ENCODE results near the gene OR14I1.
"Not testable (repeated sequence)": the region's sequence is repeated elsewhere in the genome, so short reads cannot be mapped to it uniquely, and the experiment has no call there.

OR14I1 gene

DNA sequence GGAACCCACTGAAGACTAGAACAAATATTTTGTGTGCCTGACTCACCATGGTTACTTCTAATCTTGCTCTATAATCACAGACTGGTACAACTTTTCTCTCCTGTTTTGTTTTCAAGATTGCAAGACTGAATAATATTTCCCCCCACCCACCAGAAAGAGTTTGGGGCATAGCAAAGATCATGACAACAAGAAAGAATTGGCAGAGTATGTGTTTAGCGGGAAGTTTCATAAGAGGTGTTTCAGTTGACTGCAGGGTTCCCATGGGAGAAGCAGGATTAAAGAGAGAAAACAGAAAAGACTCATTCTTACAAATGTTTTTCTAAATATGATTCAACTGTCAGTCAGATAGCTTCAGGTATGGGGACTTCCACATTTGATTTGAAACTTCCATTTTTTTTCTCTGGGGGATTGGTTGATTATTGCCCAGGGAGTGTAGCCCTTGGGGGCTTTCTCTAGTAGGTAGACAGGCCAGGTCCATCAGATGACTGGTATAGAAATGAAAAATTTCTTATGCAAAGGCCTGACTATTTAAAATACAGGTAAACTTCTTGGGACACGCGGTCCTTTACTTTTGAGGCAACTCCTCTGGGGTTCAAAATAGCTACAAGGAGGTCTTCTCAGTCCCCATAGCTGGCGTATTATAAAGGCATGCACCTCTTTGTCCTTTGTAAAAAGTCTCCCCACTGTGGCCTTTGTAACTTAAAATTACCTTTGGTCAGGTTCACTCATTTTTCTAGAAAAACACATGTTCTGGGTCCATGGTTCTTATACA, 13.9 kb downstream of the OR14I1 start:
- H3K27ac ChIP-seq, result no peak overlapping the region
- TF ChIP-seq ZFX (IDR thresholded peaks at IDR 0.05; ENCODE audit: borderline replicate concordance), result no peak
- TF ChIP-seq, protein P1, sequence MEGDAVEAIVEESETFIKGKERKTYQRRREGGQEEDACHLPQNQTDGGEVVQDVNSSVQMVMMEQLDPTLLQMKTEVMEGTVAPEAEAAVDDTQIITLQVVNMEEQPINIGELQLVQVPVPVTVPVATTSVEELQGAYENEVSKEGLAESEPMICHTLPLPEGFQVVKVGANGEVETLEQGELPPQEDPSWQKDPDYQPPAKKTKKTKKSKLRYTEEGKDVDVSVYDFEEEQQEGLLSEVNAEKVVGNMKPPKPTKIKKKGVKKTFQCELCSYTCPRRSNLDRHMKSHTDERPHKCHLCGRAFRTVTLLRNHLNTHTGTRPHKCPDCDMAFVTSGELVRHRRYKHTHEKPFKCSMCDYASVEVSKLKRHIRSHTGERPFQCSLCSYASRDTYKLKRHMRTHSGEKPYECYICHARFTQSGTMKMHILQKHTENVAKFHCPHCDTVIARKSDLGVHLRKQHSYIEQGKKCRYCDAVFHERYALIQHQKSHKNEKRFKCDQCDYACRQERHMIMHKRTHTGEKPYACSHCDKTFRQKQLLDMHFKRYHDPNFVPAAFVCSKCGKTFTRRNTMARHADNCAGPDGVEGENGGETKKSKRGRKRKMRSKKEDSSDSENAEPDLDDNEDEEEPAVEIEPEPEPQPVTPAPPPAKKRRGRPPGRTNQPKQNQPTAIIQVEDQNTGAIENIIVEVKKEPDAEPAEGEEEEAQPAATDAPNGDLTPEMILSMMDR (IDR thresholded peaks at IDR 0.05), result no peak

DNA sequence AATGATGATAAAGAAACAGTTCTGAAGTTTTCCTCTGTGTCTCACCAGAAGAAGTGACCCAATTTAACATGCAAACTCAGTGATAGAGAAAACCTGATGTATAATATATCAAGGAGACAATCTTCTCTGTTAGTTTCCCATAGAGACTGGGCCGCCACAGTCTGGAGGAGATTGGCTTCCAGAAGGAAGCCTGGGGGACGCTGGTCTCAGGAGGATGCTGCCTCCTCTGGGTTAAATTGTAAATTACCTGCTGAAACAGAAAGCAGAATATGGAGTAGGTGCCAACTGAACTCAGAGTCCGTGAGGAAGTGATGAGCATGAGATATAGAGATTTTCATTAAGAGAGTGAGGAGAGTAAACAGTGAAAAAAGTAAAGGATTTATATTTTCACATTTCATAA, 15.8 kb downstream of the OR14I1 start:
- H3K27ac ChIP-seq, result no peak overlapping the region
- TF ChIP-seq, protein P1 (IDR thresholded peaks at IDR 0.05), result peak; percentile 72
- TF ChIP-seq ZFX (IDR thresholded peaks at IDR 0.05; ENCODE audit: borderline replicate concordance), result no peak

DNA sequence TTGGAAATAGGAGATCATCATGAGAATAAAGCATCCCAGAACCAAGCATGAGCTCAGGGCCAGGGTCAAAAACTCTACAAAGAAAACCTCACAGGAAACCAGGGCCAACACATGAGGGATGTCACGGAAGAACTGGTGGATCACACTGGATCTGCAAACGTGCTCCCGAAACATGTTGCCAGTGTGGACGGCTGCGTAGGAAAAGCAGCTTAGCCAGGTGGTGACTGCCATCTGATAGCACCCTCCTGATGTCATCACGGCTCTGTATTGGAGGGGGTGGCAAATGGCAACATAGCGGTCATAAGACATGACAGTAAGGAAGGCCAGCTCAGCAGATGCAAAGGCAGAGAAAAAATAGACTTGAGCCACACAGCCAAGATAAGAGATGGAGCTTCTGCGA, 20.9 kb downstream of the OR14I1 start:
- TF ChIP-seq, protein P1 (IDR thresholded peaks at IDR 0.05), result no peak
- no peak for TF ChIP-seq ZFX (IDR thresholded peaks at IDR 0.05; ENCODE audit: borderline replicate concordance)
- no peak overlapping the region for H3K27ac ChIP-seq

DNA sequence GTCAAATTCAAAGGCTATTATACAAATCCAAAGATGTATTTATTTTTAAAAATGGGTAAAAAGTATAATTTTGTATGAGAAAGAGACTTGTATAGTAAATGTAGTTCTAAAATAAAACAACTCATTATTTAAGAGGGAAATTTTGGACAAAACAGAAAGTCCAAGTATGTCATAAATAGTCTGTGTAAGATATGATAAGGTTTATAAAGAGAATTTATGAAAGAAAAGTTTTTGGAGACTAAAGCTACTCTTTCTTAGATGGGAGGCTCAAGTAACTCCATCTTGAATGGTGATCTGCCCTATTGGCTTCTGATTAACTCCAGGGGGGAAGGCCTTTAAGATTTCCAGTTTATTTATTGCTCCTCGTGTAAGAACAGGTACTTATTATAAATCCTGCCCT, 32.6 kb downstream of the OR14I1 start:
- TF ChIP-seq, protein P1 (IDR thresholded peaks at IDR 0.05), result no peak
- no peak for TF ChIP-seq ZFX (IDR thresholded peaks at IDR 0.05; ENCODE audit: borderline replicate concordance)
- no peak overlapping the region for H3K27ac ChIP-seq

DNA sequence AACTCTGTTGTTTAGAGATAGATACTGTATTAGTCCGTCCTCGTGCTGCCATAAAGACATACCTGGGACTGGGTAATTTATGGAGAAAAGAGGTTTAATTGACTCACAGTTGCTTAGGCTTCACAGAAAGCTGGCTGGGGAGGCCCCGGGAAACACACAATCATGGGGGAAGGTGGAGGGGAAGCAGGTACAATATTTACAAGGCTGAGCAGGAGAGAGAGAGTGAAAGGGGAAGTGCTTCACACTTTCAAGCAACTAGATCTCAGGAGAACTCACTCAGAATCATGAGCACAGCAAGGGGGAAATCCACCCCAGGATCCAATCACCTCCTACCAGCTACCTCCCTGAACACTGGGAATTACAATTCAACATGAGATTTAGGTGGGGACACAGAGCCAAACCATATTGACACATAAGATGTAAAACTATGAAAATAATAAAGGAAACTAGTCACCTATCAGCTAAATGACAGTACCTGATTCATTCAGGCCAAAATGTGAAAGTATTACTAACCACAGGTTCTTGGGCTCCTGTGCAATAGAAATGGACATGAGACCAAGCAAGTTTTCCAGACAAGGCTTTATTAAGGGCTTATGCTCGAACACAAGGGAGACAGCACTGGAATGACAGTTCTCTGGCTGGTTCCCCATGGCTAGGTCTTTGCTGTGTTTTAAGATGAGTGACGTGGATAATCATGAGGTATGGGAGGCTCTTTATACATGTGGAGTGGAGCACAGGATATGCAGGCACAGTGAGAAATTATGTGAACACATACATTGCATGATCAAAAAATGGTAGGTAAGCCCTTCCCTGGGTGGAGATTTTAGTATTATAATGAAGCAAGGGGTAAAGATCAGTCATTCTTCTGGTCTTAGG, 38.9 kb downstream of the OR14I1 start:
- H3K27ac ChIP-seq, result not testable (repeated sequence)

DNA sequence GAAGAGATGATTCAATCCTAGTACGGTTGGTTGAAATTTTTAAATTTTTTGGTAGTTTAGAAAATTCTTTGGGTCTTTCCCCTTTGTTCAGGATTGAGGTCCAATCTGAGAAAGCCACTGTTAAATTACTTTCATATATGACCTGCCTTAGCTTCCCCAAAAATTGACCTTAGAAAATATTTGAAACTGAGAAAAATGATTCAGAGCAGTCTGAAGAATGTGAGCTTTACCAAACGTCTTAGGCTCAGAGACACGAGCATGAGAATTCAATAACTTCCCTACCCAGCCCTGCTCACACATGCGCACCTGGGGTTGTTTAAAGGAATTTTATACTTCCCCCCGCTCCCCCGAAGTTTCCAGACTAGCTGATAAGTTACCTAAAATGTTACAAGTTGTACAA, 45.8 kb downstream of the OR14I1 start:
- H3K27ac ChIP-seq, result not testable (repeated sequence)

DNA sequence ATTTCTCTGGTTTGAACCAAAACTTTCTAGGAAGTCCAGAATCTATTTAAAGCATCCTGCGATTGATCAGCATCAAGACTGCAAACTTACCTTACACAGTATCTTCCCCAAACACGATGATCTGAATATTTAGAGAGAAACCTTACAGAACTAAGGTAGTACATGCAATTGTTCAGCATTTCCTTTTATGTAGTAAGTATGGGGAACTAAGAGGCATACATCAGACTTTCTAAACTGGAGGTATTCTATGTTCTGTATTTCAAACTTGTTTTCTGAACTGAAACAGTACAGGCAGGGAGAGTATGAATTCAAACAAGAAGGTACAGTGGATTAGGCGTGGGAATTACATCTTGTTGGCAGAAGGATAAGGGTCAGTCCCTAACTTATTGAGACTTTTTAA, 47.2 kb downstream of the OR14I1 start, which contains the start of gene OR2T27:
TSS of gene OR2T27 (minus strand) at position 175 of the 400 bp plus-strand sequence. CDS start 4,644 bp downstream, outside the sequence.
- H3K27ac ChIP-seq, result not testable (repeated sequence)

Measured in 22Rv1 (cell line).